Nephron (organoid): ENCODE results near the gene CNTNAP2.
A peak's percentile ranks its signal among the peaks of the same experiment; 100 is the strongest.

Source experiments
- H3K27ac Mint-ChIP-seq, 3 experiments: 2 replicates each; pipeline ENCODE4 v1.8.0; 2020; ENCODE audit warnings: mixed read lengths in 3 of 3, mild to moderate bottlenecking in 2 of 3, moderate library complexity in 1 of 3
- H3K27me3 Mint-ChIP-seq: 2 replicates; pipeline ENCODE4 v1.8.0; 2021; ENCODE audit warnings: low read depth, mild to moderate bottlenecking, moderate library complexity, mixed read lengths
- H3K36me3 Mint-ChIP-seq: 2 replicates; pipeline ENCODE4 v1.8.0; 2020; ENCODE audit warnings: low read depth, mixed read lengths
- H3K4me1 Mint-ChIP-seq: 2 replicates; pipeline ENCODE4 v1.8.0; 2020; ENCODE audit warnings: mixed read lengths
- H3K4me3 Mint-ChIP-seq, 3 experiments: 2 replicates each; pipeline ENCODE4 v1.8.0; 2020; ENCODE audit warnings: mild to moderate bottlenecking in 3 of 3, mixed read lengths in 3 of 3, moderate library complexity in 2 of 3
- H3K9me3 Mint-ChIP-seq: 2 replicates; pipeline ENCODE4 v1.8.0; 2020; ENCODE audit warnings: mixed read lengths
- TF ChIP-seq, protein P1 (sequence below), 3 experiments: fragments of 200-600 bp; sonication (generic); IDR thresholded peaks; one replicate each; pipeline ENCODE4 v1.5.0; 2021; ENCODE audit warnings: antibody characterized with exemption in 3 of 3; ENCODE audit not compliant: unreplicated experiment in 3 of 3

CNTNAP2 gene

DNA sequence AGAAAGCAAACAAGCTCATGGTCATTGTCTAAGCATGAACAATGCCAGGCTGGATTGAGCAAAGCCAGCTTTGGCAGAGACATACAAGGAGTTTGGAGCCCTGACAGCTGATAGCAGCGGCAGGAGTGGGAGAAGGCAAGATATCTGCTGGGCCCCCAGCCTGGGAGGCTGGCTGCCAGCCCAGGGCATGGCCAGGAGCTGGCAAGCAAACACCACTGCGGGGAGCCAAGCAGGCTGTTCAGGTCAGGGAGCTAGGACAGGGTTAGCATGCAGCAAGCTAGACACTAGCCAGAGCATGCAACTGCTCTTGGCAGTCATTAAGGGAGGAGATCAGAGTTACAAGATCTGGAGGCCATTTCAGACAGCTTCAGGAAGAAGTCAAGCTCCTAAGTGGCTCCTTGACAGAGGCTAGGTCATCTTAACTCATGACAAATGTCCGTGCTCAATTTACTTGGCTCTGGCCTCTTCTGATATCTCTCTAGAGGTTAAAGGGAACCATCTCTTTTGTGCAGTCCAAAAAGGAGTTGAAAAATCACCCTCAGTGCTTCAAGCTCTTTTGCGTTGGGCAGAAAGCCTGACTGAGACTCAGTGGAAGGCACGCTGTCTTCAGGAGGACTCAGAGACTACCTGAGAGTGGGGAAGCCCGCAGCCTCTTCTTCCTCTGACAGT, 2037.1 kb downstream of the CNTNAP2 start:
- Mint-ChIP-seq H3K27ac (peak overlapping the region; percentile 77 to 90 (median 86)), H3K4me3 (peak overlapping the region in 1 of 3 experiments; percentile 34), H3K36me3 (no peaks in the 10 kb centered on the region), H3K9me3 (peaks cover 9% of the 10 kb centered on the region), H3K4me1 (peaks cover 31% of the 10 kb centered on the region), H3K27me3 (no peaks in the 10 kb centered on the region)
- TF ChIP-seq, protein P1, sequence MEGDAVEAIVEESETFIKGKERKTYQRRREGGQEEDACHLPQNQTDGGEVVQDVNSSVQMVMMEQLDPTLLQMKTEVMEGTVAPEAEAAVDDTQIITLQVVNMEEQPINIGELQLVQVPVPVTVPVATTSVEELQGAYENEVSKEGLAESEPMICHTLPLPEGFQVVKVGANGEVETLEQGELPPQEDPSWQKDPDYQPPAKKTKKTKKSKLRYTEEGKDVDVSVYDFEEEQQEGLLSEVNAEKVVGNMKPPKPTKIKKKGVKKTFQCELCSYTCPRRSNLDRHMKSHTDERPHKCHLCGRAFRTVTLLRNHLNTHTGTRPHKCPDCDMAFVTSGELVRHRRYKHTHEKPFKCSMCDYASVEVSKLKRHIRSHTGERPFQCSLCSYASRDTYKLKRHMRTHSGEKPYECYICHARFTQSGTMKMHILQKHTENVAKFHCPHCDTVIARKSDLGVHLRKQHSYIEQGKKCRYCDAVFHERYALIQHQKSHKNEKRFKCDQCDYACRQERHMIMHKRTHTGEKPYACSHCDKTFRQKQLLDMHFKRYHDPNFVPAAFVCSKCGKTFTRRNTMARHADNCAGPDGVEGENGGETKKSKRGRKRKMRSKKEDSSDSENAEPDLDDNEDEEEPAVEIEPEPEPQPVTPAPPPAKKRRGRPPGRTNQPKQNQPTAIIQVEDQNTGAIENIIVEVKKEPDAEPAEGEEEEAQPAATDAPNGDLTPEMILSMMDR (IDR thresholded peaks at IDR 0.05; ENCODE audit: unreplicated experiment in 3 of 3), result no peak

DNA sequence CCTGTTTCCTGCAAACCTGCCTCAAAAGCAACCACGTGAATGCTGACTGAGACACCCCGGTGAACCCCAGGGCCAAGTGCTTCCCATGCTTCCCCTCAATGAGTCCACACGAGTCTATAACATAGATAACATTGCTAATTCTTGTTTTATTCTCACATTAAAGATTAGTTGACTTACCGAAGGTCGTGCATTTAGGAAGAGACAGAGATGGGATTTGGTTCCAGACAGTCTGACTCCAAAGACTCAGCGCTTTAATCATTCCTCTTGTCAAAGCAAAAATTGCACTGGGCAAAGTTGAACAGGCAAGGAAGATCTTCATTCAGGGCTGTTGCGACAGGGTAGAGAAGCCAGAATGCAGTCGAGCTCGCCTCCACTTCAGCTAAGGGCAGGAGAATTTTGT, 2038.4 kb downstream of the CNTNAP2 start:
- Mint-ChIP-seq H3K9me3 (peaks cover 7% of the 10 kb centered on the region), H3K27me3 (no peaks in the 10 kb centered on the region), H3K27ac (peak overlapping the region; percentile 53 to 86 (median 60)), H3K4me1 (peaks cover 31% of the 10 kb centered on the region), H3K4me3 (no peak overlapping the region), H3K36me3 (no peaks in the 10 kb centered on the region)
- TF ChIP-seq, protein P1 (IDR thresholded peaks at IDR 0.05; ENCODE audit: unreplicated experiment in 3 of 3), result no peak

DNA sequence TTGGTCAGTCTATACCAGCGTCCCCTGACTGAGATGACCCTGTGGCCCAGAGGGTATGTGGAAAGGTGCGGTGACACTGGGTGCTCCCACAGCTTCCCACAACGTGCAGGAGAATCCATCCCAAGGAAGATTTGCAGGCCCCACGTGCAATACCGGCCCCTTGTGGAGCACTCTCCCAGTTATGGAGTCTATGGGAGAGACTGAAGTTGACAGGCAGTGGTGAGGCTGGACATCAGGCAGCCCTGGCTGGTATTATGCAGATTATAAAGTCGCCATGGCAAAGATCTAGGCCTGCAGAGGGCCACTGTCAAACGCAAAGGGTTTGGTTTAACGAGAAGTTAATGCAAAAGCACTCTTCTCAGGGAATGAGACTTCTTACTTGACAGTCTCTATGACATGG, 2039.2 kb downstream of the CNTNAP2 start:
- Mint-ChIP-seq H3K9me3 (peaks cover 7% of the 10 kb centered on the region), H3K36me3 (no peaks in the 10 kb centered on the region), H3K27ac (peak overlapping the region in 2 of 3 experiments; percentile 53 to 86), H3K4me3 (no peak overlapping the region), H3K27me3 (no peaks in the 10 kb centered on the region), H3K4me1 (peaks cover 31% of the 10 kb centered on the region)
- TF ChIP-seq, protein P1 (IDR thresholded peaks at IDR 0.05; ENCODE audit: unreplicated experiment in 3 of 3), result no peak

DNA sequence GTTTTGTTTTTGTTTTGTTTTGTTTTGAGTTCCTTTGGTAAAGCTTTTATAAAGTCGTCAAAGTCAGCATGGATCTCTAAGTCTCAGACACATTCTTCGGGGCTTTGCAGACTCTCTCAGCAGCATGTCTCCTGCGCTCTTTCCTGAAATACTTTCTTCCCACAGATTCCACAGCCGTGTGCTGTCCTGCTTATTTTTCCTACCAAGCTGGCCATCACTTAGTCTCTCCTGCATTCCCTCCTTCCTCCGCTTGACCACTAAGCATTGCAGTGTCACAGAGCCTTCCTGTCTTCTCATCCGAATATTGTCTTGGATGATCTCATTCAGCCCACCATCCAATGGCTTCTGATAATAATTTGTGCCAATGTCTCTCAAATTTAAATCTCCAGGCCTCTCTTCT, 2039.6 kb downstream of the CNTNAP2 start:
- peak overlapping the region in 2 of 3 experiments; percentile 66 to 86 for H3K27ac Mint-ChIP-seq
- peaks cover 7% of the 10 kb centered on the region for H3K9me3 Mint-ChIP-seq
- TF ChIP-seq, protein P1 (IDR thresholded peaks at IDR 0.05; ENCODE audit: unreplicated experiment in 3 of 3), result no peak
- H3K27me3 Mint-ChIP-seq, result no peaks in the 10 kb centered on the region
- no peak overlapping the region for H3K4me3 Mint-ChIP-seq
- no peaks in the 10 kb centered on the region for H3K36me3 Mint-ChIP-seq
- peaks cover 31% of the 10 kb centered on the region for H3K4me1 Mint-ChIP-seq

DNA sequence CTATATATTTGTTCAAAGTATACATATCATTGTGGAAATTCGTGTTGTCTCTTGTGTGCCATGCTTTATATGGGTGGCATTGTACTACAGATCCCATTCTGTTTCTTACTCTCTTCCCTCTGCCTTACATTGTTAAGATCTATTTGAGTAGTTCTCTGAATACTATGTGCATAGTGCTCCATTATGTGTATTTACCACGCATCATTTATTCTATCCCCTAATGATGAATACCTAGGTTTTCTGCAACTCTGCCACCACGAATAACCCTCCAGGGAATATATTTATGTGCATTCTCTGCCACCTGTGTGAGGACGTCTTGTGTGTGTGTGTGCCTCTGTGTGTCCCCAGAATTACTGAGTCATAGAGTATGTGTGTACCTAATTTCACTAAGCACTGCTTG, 2042.7 kb downstream of the CNTNAP2 start:
- Mint-ChIP-seq H3K4me3 (no peak overlapping the region), H3K36me3 (no peaks in the 10 kb centered on the region), H3K4me1 (peaks cover 17% of the 10 kb centered on the region), H3K27ac (no peak overlapping the region), H3K9me3 (no peaks in the 10 kb centered on the region), H3K27me3 (no peaks in the 10 kb centered on the region)
- TF ChIP-seq, protein P1 (IDR thresholded peaks at IDR 0.05; ENCODE audit: unreplicated experiment in 3 of 3), result no peak

DNA sequence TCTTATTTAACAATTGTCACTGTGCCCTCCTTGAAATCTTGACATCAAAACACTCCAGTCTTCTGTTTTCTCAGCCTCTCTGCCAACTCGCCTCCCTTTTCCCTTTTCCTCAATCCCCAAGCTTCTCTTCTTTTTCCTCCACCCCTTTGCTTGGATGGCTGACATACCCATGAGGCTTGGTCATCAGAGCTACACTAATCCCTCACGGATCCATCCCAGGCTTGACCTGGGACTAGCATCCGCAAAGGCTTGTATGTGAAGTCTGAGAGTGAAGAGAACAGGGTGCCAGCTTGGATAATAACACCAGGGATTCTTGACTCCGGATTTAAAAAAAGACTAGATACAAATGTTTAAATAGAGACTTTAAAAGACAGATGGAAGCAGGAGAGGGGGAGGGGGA, 2045.2 kb downstream of the CNTNAP2 start:
- TF ChIP-seq, protein P1 (IDR thresholded peaks at IDR 0.05; ENCODE audit: unreplicated experiment in 3 of 3), result no peak
- Mint-ChIP-seq H3K27me3 (no peaks in the 10 kb centered on the region), H3K36me3 (no peaks in the 10 kb centered on the region), H3K27ac (no peak overlapping the region), H3K4me1 (no peaks in the 10 kb centered on the region), H3K9me3 (no peaks in the 10 kb centered on the region), H3K4me3 (no peak overlapping the region)
